ENCODE data around the gene UBC. TPM values are rescaled to one million over a fixed set of nuclear protein-coding genes. Genes with fewer than 3 reads are reported as not detected.
"Not testable (repeated sequence)": the region's sequence is repeated elsewhere in the genome, so short reads cannot be mapped to it uniquely, and the experiment has no call there.

UBC gene
- total RNA-seq, 4 donors from 2014 or later: 1,267 to 2,383 (median 1,576) TPM

GRCh38 chr12:124904306-124905098 lies 9.9 kb downstream of the UBC start:
- H3K36me3 ChIP-seq: no peaks in the 10 kb centered on the region
- H3K27ac ChIP-seq (replicated peaks in 1 of 4): peak overlapping the region; percentile 67 to 83 (median 72)
- H3K27me3 ChIP-seq: no peaks in the 10 kb centered on the region
- intact Hi-C loops (cut with DNase I): loop anchor here (5.0 kb wide), 1 partner anchor 867 kb away; no protein-coding TSS in a partner anchor
- peaks cover 17 to 47% (median 37%) of the 10 kb centered on the region in 4 donors for H3K4me1 ChIP-seq
- TF ChIP-seq, protein P1, sequence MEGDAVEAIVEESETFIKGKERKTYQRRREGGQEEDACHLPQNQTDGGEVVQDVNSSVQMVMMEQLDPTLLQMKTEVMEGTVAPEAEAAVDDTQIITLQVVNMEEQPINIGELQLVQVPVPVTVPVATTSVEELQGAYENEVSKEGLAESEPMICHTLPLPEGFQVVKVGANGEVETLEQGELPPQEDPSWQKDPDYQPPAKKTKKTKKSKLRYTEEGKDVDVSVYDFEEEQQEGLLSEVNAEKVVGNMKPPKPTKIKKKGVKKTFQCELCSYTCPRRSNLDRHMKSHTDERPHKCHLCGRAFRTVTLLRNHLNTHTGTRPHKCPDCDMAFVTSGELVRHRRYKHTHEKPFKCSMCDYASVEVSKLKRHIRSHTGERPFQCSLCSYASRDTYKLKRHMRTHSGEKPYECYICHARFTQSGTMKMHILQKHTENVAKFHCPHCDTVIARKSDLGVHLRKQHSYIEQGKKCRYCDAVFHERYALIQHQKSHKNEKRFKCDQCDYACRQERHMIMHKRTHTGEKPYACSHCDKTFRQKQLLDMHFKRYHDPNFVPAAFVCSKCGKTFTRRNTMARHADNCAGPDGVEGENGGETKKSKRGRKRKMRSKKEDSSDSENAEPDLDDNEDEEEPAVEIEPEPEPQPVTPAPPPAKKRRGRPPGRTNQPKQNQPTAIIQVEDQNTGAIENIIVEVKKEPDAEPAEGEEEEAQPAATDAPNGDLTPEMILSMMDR (IDR thresholded peaks at IDR 0.05): no peak
- peak; percentile 83 to 94 for TF ChIP-seq POLR2AphosphoS5 (IDR thresholded peaks at IDR 0.05)
- TF ChIP-seq EP300 (IDR thresholded peaks at IDR 0.05): peak; percentile 3
- TF ChIP-seq POLR2A (IDR thresholded peaks at IDR 0.05; ENCODE audit: low read depth): no peak
- H3K4me3 ChIP-seq: peak overlapping the region in 3 of 4 donors; percentile 5 to 25 (median 10)
- H3K9me3 ChIP-seq: no peaks in the 10 kb centered on the region
- peak; percentile 96 for DNase-seq (ENCODE audit: extremely low spot score)
- 25% methylated on average over 14 of the region's 15 CpGs for WGBS

GRCh38 chr12:124902916-124903315 lies 11.5 kb downstream of the UBC start:
- Histone ChIP-seq H3K4me3 (no peak overlapping the region), H3K27me3 (no peaks in the 10 kb centered on the region), H3K4me1 (peaks cover 23 to 55% (median 42%) of the 10 kb centered on the region in 4 donors), H3K27ac (replicated peaks in 1 of 4) (no peak overlapping the region), H3K9me3 (no peaks in the 10 kb centered on the region), H3K36me3 (no peaks in the 10 kb centered on the region)
- no peak for TF ChIP-seq POLR2A (IDR thresholded peaks at IDR 0.05; ENCODE audit: low read depth)
- TF ChIP-seq POLR2AphosphoS5 (IDR thresholded peaks at IDR 0.05): no peak
- TF ChIP-seq, protein P1 (IDR thresholded peaks at IDR 0.05): no peak
- no peak for TF ChIP-seq EP300 (IDR thresholded peaks at IDR 0.05)
- 93% methylated on average over 6 of the region's 6 CpGs for WGBS
- intact Hi-C loops (cut with DNase I): loop anchor here (5.0 kb wide), 1 partner anchor 866 kb away; no protein-coding TSS in a partner anchor
- no peak for DNase-seq (ENCODE audit: extremely low spot score)

GRCh38 chr12:124901003-124901402 lies 13.4 kb downstream of the UBC start:
- TF ChIP-seq POLR2A (IDR thresholded peaks at IDR 0.05; ENCODE audit: low read depth) (no peak), POLR2AphosphoS5 (IDR thresholded peaks at IDR 0.05) (no peak), EP300 (IDR thresholded peaks at IDR 0.05) (no peak)
- TF ChIP-seq, protein P1 (IDR thresholded peaks at IDR 0.05): no peak
- intact Hi-C loops (cut with DNase I): loop anchor here (5.0 kb wide), 1 partner anchor 864 kb away; no protein-coding TSS in a partner anchor
- Histone ChIP-seq H3K4me1 (peaks cover 19 to 41% (median 35%) of the 10 kb centered on the region in 4 donors), H3K36me3 (no peaks in the 10 kb centered on the region), H3K9me3 (no peaks in the 10 kb centered on the region), H3K27me3 (no peaks in the 10 kb centered on the region), H3K27ac (replicated peaks in 1 of 4) (no peak overlapping the region), H3K4me3 (no peak overlapping the region)
- WGBS: 62% methylated on average over 3 of the region's 3 CpGs
- DNase-seq (ENCODE audit: extremely low spot score): no peak

GRCh38 chr12:124900345-124900795 lies 14.1 kb downstream of the UBC start:
- DNase-seq (ENCODE audit: extremely low spot score); H3K4me3 ChIP-seq; H3K27me3 ChIP-seq; H3K36me3 ChIP-seq; H3K27ac ChIP-seq (replicated peaks in 1 of 4); H3K9me3 ChIP-seq: not testable (repeated sequence)
- intact Hi-C loops (cut with DNase I): loop anchor here (5.0 kb wide), 1 partner anchor 863 kb away; no protein-coding TSS in a partner anchor
- peaks cover 18 to 35% (median 32%) of the 10 kb centered on the region in 4 donors for H3K4me1 ChIP-seq
- 95% methylated on average over 8 of the region's 8 CpGs for WGBS

GRCh38 chr12:124898923-124899294 lies 15.5 kb downstream of the UBC start:
- Histone ChIP-seq H3K27me3 (no peaks in the 10 kb centered on the region), H3K4me1 (peaks cover 6 to 20% (median 18%) of the 10 kb centered on the region in 4 donors), H3K9me3 (no peaks in the 10 kb centered on the region), H3K4me3 (peak overlapping the region in 1 of 4 donors; percentile 16), H3K36me3 (no peaks in the 10 kb centered on the region), H3K27ac (replicated peaks in 1 of 4) (no peak overlapping the region)
- DNase-seq (ENCODE audit: extremely low spot score): no peak
- TF ChIP-seq, protein P1 (IDR thresholded peaks at IDR 0.05): no peak
- TF ChIP-seq POLR2AphosphoS5 (IDR thresholded peaks at IDR 0.05) (no peak), EP300 (IDR thresholded peaks at IDR 0.05) (no peak), POLR2A (IDR thresholded peaks at IDR 0.05; ENCODE audit: low read depth) (no peak)
- intact Hi-C loops (cut with DNase I): no loop called here
- WGBS: 48% methylated on average over 5 of the region's 5 CpGs

All from esophagus muscularis mucosa (tissue), 4 donors.